HL-60 (cell line): ENCODE results near the gene ANXA11.

ENCODE experiments used
- DNase-seq, 2 experiments: peaks; one replicate each; pipeline ENCODE4 v3.0.0-alpha.2; 2010 to 2020; ENCODE audit warnings: low read depth in 1 of 2, low spot score in 1 of 2
- H3K27ac ChIP-seq: fragments of 250-450 bp; sonication (Bioruptor Pico); replicated peaks from 2 replicates; pipeline ENCODE4 v1.5.1; 2020; ENCODE audit warnings: mild to moderate bottlenecking, moderate library complexity
- H3K27me3 ChIP-seq: fragments of 250-450 bp; sonication (Bioruptor Pico); 2 replicates; pipeline ENCODE4 v1.5.1; 2021; ENCODE audit warnings: mild to moderate bottlenecking, moderate library complexity; ENCODE audit not compliant: insufficient read depth, poor library complexity, severe bottlenecking
- H3K4me3 ChIP-seq: replicated peaks from 2 replicates; pipeline ENCODE4 v1.5.1; 2011; ENCODE audit warnings: mild to moderate bottlenecking, control low read depth, low read length; ENCODE audit not compliant: insufficient read depth
- GABPA ChIP-seq: IDR thresholded peaks from 2 replicates; pipeline ENCODE4 v1.6.1; 2012; ENCODE audit warnings: low read depth
- POLR2AphosphoS5 ChIP-seq: IDR thresholded peaks from 2 replicates; pipeline ENCODE4 v1.6.1; 2012; ENCODE audit warnings: low read depth
- SPI1 ChIP-seq: IDR thresholded peaks from 2 replicates; pipeline ENCODE4 v1.6.1; 2012; ENCODE audit warnings: low read depth, mild to moderate bottlenecking, borderline replicate concordance
- TF ChIP-seq, protein P1 (sequence below): IDR thresholded peaks from 2 replicates; pipeline ENCODE4 v1.6.1; 2012; ENCODE audit warnings: low read depth; ENCODE audit not compliant: insufficient replicate concordance
- TF ChIP-seq, protein P2 (sequence below): IDR thresholded peaks from one replicate; pipeline ENCODE4 v1.5.1; 2011; ENCODE audit warnings: low read length, control low read depth, inconsistent platforms; ENCODE audit not compliant: insufficient read depth

The ANXA11 gene

DNA sequence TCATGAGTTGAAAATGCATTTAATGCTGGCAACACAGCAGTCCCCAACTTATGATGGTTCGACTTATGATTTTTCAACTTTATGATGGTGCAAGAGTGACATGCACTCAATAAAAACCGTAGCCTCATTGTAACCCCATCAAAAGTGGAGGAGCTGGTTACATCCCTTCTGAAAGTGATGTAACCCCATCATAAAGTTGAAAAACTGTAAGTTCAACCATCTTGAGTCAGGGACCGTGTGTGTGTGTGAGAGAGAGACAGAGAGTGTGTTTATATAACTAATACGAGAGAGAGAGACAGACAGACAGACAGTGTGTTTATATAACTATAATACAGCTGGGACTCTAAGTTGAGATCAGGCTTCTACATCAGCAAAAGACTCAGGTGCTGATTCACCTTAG is 21.0 kb downstream of the ANXA11 start:
- TF ChIP-seq POLR2AphosphoS5 (no peak), GABPA (no peak), SPI1 (no peak)
- TF ChIP-seq, protein P1, sequence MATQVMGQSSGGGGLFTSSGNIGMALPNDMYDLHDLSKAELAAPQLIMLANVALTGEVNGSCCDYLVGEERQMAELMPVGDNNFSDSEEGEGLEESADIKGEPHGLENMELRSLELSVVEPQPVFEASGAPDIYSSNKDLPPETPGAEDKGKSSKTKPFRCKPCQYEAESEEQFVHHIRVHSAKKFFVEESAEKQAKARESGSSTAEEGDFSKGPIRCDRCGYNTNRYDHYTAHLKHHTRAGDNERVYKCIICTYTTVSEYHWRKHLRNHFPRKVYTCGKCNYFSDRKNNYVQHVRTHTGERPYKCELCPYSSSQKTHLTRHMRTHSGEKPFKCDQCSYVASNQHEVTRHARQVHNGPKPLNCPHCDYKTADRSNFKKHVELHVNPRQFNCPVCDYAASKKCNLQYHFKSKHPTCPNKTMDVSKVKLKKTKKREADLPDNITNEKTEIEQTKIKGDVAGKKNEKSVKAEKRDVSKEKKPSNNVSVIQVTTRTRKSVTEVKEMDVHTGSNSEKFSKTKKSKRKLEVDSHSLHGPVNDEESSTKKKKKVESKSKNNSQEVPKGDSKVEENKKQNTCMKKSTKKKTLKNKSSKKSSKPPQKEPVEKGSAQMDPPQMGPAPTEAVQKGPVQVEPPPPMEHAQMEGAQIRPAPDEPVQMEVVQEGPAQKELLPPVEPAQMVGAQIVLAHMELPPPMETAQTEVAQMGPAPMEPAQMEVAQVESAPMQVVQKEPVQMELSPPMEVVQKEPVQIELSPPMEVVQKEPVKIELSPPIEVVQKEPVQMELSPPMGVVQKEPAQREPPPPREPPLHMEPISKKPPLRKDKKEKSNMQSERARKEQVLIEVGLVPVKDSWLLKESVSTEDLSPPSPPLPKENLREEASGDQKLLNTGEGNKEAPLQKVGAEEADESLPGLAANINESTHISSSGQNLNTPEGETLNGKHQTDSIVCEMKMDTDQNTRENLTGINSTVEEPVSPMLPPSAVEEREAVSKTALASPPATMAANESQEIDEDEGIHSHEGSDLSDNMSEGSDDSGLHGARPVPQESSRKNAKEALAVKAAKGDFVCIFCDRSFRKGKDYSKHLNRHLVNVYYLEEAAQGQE = no peak
- TF ChIP-seq, protein P2, sequence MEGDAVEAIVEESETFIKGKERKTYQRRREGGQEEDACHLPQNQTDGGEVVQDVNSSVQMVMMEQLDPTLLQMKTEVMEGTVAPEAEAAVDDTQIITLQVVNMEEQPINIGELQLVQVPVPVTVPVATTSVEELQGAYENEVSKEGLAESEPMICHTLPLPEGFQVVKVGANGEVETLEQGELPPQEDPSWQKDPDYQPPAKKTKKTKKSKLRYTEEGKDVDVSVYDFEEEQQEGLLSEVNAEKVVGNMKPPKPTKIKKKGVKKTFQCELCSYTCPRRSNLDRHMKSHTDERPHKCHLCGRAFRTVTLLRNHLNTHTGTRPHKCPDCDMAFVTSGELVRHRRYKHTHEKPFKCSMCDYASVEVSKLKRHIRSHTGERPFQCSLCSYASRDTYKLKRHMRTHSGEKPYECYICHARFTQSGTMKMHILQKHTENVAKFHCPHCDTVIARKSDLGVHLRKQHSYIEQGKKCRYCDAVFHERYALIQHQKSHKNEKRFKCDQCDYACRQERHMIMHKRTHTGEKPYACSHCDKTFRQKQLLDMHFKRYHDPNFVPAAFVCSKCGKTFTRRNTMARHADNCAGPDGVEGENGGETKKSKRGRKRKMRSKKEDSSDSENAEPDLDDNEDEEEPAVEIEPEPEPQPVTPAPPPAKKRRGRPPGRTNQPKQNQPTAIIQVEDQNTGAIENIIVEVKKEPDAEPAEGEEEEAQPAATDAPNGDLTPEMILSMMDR = no peak
- Histone ChIP-seq H3K27me3 (no peaks in the 10 kb centered on the region), H3K4me3 (no peak overlapping the region), H3K27ac (no peak overlapping the region)
- no peak for DNase-seq

DNA sequence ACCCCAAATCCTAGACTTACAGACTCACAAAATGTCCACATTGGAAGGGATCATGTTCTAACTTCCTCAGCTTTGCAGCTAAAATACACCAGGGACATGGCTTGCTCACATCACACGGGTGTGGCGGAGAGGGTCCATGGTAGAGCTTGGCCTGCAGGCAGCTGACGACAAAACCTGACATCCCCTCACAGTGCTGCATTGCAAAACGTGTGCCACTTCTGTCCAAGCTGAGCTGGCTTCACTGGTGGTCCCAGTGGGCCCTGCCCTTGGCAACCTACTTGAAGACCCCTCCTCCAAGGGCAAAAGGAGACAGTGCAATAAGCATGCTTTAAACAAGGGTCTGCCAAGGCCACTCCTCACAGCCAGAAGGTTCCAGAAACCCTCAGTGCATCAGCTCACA is 21.9 kb downstream of the ANXA11 start:
- TF ChIP-seq, protein P1 = no peak
- TF ChIP-seq POLR2AphosphoS5 (no peak), GABPA (no peak), SPI1 (no peak)
- no peak for DNase-seq
- Histone ChIP-seq H3K27ac (no peak overlapping the region), H3K27me3 (no peaks in the 10 kb centered on the region), H3K4me3 (no peak overlapping the region)

DNA sequence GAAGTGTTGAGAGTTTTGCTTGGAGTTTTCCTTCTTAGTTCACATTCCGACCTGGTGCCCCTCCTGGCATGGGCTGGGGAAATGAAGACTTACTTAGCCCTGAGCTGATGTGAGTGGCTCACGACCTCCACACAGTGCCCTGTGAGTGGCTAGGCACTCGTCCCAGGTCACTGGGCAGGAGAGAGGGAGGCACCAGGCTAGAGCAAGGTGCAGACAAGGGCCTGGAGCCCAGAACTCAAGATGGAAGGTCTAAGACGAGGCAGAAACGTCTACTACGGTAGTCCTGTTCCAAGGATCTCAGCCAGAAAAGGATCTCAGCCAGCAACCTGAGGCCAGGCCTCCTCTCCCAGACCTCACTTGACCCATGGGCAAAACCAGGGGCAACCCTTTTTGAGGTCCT is 22.4 kb downstream of the ANXA11 start:
- H3K4me3 ChIP-seq = no peak overlapping the region
- DNase-seq = no peak
- TF ChIP-seq, protein P1 = no peak
- TF ChIP-seq SPI1 (no peak), POLR2AphosphoS5 (no peak), GABPA (no peak)
- TF ChIP-seq, protein P2 = no peak
- H3K27me3 ChIP-seq = no peaks in the 10 kb centered on the region
- no peak overlapping the region for H3K27ac ChIP-seq
